IPS-NIHi11 (cell line): ENCODE results near the gene IFI27L1.

Source experiments
- DNase-seq: peaks from one replicate; pipeline ENCODE4 v3.0.0; 2012; ENCODE audit warnings: mixed read lengths, low spot score

The IFI27L1 gene

GRCh38 chr14:94113908-94114588, 32.9 kb downstream of the IFI27L1 start:
- DNase-seq: no peak

GRCh38 chr14:94114589-94115057, 33.5 kb downstream of the IFI27L1 start:
- DNase-seq: no peak

GRCh38 chr14:94115058-94115591, 34.0 kb downstream of the IFI27L1 start:
- no peak for DNase-seq

GRCh38 chr14:94115631-94116030, 34.5 kb downstream of the IFI27L1 start:
- no peak for DNase-seq

- DNase-seq: no peak
Observed at GRCh38 chr14:94116701-94117100, 35.6 kb downstream of the IFI27L1 start.

GRCh38 chr14:94117856-94118255, 36.7 kb downstream of the IFI27L1 start:
- DNase-seq: no peak

GRCh38 chr14:94119071-94119470, 38.0 kb downstream of the IFI27L1 start:
- no peak for DNase-seq

GRCh38 chr14:94120667-94121340, 39.7 kb downstream of the IFI27L1 start:
- DNase-seq: no peak

- no peak for DNase-seq
Observed at GRCh38 chr14:94121485-94121884, 40.4 kb downstream of the IFI27L1 start.

GRCh38 chr14:94122438-94122837, 41.3 kb downstream of the IFI27L1 start:
- DNase-seq: no peak

- no peak for DNase-seq
Observed at GRCh38 chr14:94123296-94123695, 42.2 kb downstream of the IFI27L1 start.

GRCh38 chr14:94123868-94124267, 42.8 kb downstream of the IFI27L1 start:
- DNase-seq: no peak

GRCh38 chr14:94124582-94125377, 43.7 kb downstream of the IFI27L1 start:
- no peak for DNase-seq

GRCh38 chr14:94125659-94126418, 44.7 kb downstream of the IFI27L1 start:
- no peak for DNase-seq

- DNase-seq: no peak
Observed at GRCh38 chr14:94126419-94126677, 45.2 kb downstream of the IFI27L1 start.

- no peak for DNase-seq
Observed at GRCh38 chr14:94126800-94127199, 45.7 kb downstream of the IFI27L1 start.

GRCh38 chr14:94127330-94127729, 46.2 kb downstream of the IFI27L1 start:
- no peak for DNase-seq

GRCh38 chr14:94128216-94128839, 47.2 kb downstream of the IFI27L1 start:
- no peak for DNase-seq

GRCh38 chr14:94129111-94129757, 48.1 kb downstream of the IFI27L1 start, which contains the start of gene IFI27L2:
Gene IFI27L2, minus strand, starts transcription at chr14:94129604. Its CDS starts 40 bp downstream, at chr14:94129564.
- peak; percentile 92 for DNase-seq

GRCh38 chr14:94129758-94130414, 48.8 kb downstream of the IFI27L1 start:
- peak; percentile 55 for DNase-seq
